Measurements from ENCODE around the gene RFLNA.
"Not testable (repeated sequence)": the region's sequence is repeated elsewhere in the genome, so short reads cannot be mapped to it uniquely, and the experiment has no call there.

The RFLNA gene

GRCh38 chr12:124321556-124322270 lies 26.8 kb downstream of the RFLNA start:
- DNase-seq, result no peak

- DNase-seq, result no peak
These were observed 27.5 kb downstream of the RFLNA start for GRCh38 chr12:124322271-124322998.

- not testable (repeated sequence) for DNase-seq
These were observed 28.1 kb downstream of the RFLNA start for GRCh38 chr12:124322999-124323328.

GRCh38 chr12:124323771-124324530 lies 29.1 kb downstream of the RFLNA start:
- no peak for DNase-seq

- DNase-seq, result no peak
These were observed 30.2 kb downstream of the RFLNA start for GRCh38 chr12:124324803-124325705.

GRCh38 chr12:124326104-124326503 lies 31.2 kb downstream of the RFLNA start:
- no peak for DNase-seq

GRCh38 chr12:124326871-124327270 lies 32.0 kb downstream of the RFLNA start:
- DNase-seq, result no peak

- DNase-seq, result no peak
These were observed 32.6 kb downstream of the RFLNA start for GRCh38 chr12:124327362-124328043.

- no peak for DNase-seq
These were observed 33.2 kb downstream of the RFLNA start for GRCh38 chr12:124328116-124328515.

- DNase-seq, result no peak
These were observed 33.7 kb downstream of the RFLNA start for GRCh38 chr12:124328636-124329035.

- DNase-seq, result no peak
These were observed 37.3 kb downstream of the RFLNA start for GRCh38 chr12:124332058-124332672.

GRCh38 chr12:124332900-124333299 lies 38.0 kb downstream of the RFLNA start:
- DNase-seq, result no peak

- no peak for DNase-seq
These were observed 38.8 kb downstream of the RFLNA start for GRCh38 chr12:124333724-124334123.

- no peak for DNase-seq
These were observed 39.4 kb downstream of the RFLNA start for GRCh38 chr12:124334266-124334665.

GRCh38 chr12:124334976-124335375 lies 40.1 kb downstream of the RFLNA start:
- DNase-seq, result no peak

- DNase-seq, result no peak
These were observed 40.7 kb downstream of the RFLNA start for GRCh38 chr12:124335426-124336183.

- no peak for DNase-seq
These were observed 41.2 kb downstream of the RFLNA start for GRCh38 chr12:124336184-124336437.

- no peak for DNase-seq
These were observed 42.0 kb downstream of the RFLNA start for GRCh38 chr12:124336742-124337520.

- DNase-seq, result no peak
These were observed 42.7 kb downstream of the RFLNA start for GRCh38 chr12:124337622-124338021.

- DNase-seq, result no peak
These were observed 43.6 kb downstream of the RFLNA start for GRCh38 chr12:124338448-124338847.

Data from stimulated activated CD4-positive, alpha-beta T cell treated with anti-CD3 and anti-CD28 coated beads, Interleukin-1b, Interleukin-23, amount 100 ng/mL, for 48 hours (primary cell).